GM21515 (cell line): Measurements from ENCODE around the gene WDR37.
A peak's percentile ranks its signal among the peaks of the same experiment; 100 is the strongest.
"Not testable (repeated sequence)": the region's sequence is repeated elsewhere in the genome, so short reads cannot be mapped to it uniquely, and the experiment has no call there.

Source experiments
- ATAC-seq: cut with Tn5 transposase; IDR thresholded peaks from one replicate; pipeline ENCODE4 v1.9.1; 2021; ENCODE audit not compliant: unreplicated experiment

Gene WDR37, protein sequence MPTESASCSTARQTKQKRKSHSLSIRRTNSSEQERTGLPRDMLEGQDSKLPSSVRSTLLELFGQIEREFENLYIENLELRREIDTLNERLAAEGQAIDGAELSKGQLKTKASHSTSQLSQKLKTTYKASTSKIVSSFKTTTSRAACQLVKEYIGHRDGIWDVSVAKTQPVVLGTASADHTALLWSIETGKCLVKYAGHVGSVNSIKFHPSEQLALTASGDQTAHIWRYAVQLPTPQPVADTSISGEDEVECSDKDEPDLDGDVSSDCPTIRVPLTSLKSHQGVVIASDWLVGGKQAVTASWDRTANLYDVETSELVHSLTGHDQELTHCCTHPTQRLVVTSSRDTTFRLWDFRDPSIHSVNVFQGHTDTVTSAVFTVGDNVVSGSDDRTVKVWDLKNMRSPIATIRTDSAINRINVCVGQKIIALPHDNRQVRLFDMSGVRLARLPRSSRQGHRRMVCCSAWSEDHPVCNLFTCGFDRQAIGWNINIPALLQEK

DNA sequence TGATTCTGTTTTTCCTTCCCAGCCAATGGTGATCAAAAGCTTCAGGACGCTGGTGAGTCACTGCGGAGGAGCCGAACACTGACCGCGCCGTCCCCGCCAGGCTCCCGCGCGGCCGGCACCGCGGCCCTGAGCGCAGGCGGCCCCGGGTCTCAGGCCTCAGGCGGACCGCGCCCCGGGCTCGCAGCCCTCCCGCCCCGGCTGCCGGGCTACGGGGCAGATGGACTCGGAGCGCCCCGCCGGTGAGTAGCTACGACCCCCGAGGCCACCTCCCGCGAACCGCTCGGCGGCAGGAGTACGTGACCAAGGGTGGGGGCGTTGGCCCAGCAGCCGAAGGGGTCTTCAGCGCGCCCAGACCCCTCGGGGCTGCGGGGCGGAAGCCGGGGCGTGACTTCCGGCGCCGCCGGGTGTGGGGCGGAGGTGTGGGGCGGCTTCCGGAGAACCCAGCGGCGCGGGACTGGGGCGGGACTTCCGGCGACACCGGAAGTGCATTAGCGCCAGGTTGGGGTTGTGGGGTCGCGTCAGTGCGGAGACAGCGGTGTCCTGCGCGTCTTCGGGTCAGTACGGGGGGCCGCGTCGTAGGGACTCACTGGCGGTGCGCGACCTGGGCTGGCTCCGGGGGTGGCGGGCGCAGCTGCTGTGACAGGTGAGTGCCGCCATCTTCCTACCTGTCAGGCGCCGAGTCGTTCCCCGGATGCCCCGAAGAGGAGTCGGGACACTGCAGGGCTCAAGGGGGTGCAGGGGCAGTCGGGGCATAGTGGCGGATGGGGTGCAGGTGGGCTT is at the start of gene WDR37:
Gene WDR37, plus strand, starts transcription at position 60 of the 780 bp plus-strand sequence. CDS start 15,771 bp downstream, outside the sequence.
- peak; percentile 89 for ATAC-seq

DNA sequence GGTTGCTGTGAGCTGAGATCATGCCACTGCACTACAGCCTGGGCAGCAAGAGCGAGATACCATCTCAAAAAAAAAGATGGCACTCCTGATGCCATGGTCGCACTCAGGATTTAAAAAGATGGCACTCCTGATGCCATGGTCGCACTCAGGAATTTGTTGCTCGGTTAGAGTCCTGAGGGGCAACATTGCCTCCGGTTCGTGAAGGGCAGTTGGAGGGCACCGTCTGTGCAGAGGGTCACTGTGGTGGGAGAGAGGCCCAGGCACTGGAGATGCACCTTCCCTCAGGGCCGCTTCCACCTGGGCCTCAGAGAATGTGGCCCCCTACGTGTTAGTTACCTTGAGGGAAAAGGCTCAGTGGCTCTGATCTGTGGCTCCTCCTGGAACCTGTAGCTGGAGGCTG is 49.6 kb upstream of the WDR37 start:
- no peak for ATAC-seq

DNA sequence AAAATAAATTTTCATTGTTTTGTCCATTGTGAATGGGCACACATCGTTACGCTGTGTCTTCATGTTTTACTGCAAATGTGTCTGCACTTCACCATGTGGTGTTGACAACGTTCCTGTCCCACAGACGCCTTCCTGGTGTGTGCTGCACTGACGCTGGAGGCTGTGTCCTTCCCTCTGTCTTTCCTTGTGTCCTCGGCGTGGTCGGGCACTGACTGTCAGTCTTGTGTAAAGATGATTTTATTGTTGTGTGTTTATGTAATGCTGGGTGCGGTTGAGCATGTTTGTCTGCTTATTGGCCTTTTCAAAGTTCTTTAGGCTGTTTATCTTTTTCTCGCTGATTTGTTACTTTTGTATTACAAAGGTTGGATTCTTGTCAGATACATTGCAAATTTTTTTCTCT is 48.6 kb upstream of the WDR37 start:
- ATAC-seq, result no peak

DNA sequence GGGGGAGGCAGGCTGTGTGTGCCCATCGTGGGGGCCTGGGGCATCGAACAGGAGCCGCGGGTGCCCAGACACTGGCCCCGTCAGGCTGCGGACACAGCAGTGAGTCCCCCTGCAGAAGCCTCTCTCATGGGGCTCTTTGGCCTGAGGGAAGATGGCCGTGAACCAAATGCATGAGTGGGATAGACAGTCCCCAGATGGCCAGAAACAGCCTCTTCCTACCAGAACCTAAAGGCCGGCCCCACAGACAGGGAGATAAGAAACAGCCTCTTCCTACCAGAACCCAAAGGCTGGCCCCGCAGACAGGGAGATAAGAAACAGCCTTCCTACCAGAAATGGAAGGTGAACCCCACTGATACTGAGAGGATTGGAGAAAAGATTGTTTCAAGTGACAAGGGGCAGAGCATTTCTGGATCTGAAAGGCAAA is 47.1 kb upstream of the WDR37 start:
- ATAC-seq, result no peak

DNA sequence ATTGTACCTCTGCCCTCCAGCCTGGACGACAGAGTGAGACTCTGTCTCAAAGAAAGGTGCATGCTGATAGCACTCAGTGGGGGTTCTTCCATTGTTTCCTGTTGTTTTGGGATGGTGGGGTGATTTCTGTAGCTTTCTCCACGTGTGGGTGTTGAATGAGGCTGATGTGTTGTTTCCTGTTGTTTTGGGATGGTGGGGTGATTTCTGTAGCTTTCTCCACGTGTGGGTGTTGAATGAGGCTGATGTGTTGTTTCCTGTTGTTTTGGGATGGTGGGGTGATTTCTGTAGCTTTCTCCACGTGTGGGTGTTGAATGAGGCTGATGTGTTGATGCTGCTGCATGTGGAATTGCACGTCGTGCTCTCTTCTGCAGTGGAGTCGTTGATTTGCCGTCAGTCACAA is 46.2 kb upstream of the WDR37 start:
- not testable (repeated sequence) for ATAC-seq

DNA sequence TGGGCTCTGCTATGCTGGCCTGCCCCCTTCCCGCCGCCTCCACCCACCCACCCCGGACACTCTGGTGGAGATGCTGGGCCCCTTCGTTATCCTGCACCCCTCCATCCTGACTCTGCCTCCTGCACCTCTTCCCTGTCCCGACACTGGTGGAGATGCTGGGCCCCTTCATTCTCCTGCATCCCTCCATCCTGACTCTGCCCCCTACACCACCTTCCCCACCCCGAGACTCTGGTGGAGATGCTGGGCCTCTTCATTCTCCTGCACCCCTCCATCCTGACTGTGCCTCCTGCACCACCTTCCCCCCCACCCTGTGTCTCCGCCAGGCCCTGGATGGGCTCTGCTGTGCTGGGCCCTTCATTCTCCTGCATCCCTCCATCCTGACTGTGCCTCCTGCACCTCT is 45.5 kb upstream of the WDR37 start:
- no peak for ATAC-seq

DNA sequence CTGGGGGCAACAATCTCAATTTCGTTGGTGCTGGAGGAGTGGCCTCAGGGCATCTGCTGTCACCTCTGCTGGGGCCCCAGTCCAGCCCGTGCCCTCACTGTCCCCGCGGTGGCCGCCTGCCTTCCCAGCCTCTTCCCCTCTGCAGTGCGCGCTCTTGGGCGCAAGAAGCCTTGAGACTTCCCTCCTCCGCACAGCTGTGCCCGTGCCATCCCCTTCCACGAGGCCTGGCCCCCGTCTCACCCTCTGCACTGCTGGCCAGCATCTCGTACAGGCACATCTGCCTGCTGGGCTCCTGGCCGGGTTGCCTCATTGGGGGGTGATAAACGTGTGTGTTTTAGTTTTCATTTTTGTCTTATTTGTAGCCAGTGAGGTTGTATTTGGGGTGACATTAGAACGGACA is 44.5 kb upstream of the WDR37 start:
- ATAC-seq, result no peak

DNA sequence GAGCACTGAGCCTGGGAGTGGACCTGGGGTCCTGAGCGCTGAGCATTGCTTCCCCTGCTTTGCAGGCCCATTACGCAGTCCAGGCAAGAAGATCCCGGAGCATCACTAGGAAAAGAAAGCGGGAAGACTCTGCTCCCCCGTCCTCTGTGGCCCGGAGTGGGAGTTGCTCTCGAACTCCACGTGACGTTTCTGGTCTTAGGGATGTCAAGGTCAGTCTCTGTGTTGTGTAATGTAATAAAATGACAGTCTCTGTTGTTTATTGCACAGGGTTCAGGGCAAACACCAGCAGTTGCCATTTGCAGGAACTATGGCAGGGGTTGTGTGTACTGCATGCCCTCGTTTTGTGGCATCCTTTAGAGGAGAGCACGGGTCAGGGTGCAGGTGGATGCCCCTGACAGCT is 40.5 kb upstream of the WDR37 start:
- ATAC-seq, result no peak

DNA sequence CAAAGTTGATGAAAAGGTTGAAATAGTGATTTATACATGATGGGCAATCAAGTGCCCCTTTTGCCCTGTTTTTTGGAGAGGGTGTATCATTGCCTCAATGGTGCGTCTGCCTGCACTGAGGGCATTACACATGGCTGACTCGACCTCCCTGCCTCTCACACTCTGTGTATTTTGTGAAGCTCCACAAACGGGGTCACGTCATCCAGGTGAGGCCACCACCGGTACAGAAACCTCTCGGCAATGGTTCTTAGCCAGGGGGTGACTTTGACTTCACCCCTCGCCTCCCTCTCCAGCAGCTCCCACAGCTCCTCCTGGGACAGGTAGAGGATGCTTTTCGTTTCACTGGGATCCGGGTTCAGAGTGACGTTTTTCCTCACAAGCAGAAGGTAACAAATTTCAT is 36.8 kb upstream of the WDR37 start:
- ATAC-seq, result no peak

DNA sequence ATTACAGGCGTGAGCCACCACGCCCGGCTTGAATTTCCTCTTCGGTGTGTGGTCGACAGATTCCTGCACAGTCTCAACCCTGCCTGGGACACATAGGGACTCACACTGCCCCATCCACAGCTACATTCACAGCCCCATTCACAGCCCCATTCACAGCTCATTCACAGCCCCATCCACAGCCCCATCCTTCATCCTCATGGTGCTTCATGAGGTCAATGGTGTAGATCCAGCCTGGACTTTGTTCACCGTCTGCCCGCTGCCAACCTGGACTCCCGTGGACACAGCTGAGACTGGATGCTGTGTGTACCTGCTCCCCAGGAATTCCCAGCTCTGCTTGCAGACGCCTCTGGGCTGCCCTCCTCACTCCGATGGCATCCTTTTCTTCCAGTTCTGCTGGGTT is 35.7 kb upstream of the WDR37 start:
- no peak for ATAC-seq

DNA sequence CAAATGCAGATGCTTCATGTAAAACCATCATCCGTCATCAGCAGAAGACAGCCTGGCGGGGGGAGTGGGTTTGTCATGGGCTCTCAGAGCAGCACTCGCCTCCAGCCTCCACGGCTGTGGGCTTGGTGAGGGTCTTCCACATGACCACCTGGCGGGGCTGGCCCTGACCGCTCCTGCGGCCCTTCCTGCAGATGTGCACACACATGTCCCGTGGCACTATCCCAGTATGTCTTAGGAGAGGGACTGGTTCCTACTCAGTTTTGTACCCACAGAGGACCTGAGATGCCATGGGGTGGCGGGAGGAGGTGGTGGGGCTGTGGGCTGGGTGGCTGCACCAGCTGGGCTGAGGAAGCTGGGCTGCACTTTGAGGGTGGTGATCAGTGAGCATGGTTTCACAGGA is 35.2 kb upstream of the WDR37 start:
- no peak for ATAC-seq

DNA sequence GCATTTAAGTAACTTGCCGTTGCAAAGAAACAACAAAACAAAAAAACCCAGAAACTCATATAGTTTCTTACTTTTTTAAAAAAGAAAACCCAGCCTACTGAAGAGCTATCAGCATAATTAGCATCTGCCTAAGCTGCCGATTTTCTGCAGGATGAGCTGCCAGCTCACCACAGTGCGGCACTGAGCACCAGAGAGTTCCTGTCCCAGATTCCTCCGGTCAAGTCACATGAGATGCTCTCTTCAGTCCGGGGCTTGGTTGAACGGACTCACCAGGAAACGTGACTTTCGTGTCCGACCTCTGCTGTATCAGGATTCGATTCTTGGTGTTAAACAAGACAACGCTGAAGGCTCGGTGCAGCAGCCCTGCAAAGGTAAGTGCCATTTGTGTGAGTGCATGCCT is 33.8 kb upstream of the WDR37 start:
- ATAC-seq, result no peak

DNA sequence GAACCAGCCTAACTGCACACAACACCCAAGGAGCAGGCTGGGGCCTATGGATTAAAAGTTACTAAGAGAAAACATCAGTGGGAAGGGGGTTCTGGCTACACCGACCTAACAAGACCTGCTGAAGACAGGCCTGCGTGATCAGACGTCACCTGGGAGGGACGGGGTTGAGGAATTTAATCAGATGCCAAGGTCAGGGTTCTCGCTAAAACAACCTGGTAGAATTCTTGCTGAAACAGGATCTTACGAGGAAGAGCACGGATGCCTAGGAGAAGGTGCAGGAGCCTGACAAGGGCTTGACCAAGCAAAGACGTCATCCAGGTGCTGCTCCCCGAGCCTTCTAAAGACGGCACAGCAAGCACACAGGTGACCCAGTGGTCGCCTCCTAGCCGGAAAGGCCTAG is 32.1 kb upstream of the WDR37 start:
- no peak for ATAC-seq

DNA sequence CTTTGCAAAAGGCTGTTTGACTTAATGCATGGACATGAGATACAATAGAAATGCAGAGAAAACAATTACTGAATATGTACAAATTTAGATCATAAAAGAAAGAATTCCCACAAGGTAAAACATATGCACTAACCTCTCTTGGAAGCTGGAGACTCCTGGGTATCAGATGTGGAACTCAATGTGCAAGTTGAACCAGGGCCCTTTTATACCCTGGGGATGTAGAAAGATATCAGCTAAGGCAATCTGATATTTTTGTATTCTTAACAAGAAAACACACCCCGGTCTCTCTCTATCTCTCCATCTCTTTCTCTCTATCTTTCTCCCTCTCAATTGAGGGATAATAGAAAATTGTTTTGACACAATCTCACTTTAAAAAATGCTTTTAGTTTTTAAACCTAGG is 30.5 kb upstream of the WDR37 start, which contains the start of gene IDI2:
Gene IDI2, minus strand, starts transcription at position 177 of the 400 bp plus-strand sequence. CDS start 1,136 bp downstream, outside the sequence.
- no peak for ATAC-seq

DNA sequence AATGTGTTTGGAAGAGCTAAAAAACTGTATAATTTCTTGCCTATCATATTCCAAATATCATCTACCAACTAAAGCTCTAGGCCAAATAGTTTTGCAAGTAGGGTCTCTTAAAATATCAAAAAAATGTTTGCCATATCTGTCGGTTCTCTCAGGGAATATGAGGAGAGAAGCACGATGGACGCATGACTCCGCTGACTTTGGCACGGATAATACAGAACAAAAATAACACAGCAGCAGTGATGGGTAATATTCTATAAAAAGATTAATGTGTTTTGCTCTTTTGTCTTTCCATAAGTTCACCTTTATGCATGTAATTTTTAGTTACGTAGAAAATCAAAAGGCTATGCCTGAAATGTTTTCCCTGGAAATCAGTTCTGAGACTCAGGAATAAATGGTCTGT is 29.6 kb upstream of the WDR37 start:
- ATAC-seq, result no peak

DNA sequence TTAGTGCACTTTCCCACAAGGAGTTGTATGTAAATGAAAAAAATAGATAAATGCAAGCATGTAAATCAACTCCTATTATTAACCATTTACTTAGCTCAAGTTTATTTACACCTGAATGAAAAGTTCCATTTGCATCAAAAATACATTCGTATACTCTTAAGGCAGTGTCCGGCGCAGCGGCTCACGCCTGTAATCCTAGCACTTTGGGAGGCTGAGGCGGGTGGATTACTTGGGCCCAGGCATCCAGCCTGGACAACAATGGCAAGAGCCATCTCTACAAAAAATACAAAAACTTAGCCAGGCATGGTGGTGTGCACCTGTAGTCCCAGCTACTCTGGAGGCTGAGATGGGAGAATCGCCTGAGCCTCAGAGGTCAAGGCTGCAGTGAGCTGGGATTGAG is 26.3 kb upstream of the WDR37 start:
- no peak for ATAC-seq

DNA sequence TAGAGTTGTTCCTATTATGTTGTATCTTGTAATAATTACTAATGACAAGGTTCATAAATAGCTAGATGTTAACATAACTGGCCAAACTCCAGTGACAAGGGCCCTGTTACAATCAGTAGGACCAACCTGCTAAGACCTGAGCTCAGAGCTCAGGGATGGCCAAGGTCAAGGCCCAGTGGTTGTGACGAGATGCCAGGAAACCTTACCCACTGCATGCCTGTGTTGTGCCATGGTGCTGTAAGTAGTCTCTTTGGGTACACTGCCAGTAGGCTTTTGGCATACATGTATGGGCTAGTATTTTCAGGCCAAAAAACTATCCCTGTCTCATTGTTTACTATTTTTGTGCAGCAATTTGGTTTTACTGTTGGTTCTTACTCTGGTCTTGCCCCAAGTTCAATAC is 22.6 kb upstream of the WDR37 start:
- no peak for ATAC-seq

DNA sequence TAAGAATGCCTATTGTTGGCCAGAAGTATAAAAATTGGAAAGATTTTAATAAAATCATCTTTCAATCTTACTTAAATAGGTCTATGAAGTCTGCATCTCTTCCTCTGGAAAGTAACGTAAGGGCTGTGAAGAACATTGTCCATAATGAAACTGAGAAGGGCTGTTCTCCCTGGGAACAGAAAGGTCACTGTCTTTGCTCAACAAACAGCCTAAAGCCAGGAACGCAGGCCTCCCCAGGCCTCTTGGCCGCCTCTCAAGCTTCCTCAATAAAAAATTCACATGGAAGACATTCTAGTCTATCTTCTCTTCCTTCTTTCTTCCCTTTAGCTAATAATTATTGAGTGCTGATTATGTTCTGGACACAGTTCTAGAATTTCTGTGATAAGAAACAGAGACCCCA is 21.4 kb upstream of the WDR37 start:
- ATAC-seq, result no peak

DNA sequence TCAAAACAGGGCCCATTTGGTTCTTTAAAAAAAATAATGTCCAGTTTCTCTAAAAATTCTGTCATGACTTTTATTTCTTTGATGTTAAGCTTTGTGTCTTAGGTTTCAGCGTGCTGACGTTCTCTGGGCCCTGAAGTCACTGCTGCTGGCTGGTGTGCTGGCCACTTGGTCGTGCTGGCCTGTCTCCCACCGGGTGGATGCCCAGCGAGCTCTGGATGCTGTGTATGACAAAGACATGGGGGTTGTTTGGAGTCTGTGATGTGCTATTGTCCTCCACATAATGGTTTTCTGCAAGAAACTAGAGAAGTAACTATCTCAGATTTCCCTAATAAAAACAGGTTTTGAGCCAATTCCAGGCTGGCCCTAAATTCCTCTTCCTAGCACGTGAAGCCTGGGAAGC is 21.0 kb upstream of the WDR37 start:
- no peak for ATAC-seq

DNA sequence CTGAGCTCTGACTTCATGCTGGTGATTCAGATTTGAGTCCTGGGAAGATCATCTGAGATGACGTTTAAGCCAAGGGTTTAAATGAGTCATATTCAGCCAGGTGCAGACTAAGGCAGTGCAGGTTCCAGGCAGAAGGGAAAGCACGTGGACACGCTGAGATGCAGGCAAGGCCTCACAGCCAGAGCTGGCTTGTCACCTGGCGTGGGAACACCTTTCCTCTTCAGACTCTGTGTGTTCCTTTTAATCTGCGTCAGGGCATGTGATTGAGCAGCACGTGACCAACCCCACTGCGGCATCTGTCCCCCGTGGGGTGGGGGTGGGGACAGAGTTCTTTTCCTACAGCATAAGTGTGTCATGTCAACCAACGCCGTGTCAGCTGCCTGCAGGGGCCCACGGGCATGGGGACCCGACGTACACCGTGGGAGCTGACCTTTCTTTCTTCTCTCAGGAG is 19.8 kb upstream of the WDR37 start:
- peak; percentile 71 for ATAC-seq

DNA sequence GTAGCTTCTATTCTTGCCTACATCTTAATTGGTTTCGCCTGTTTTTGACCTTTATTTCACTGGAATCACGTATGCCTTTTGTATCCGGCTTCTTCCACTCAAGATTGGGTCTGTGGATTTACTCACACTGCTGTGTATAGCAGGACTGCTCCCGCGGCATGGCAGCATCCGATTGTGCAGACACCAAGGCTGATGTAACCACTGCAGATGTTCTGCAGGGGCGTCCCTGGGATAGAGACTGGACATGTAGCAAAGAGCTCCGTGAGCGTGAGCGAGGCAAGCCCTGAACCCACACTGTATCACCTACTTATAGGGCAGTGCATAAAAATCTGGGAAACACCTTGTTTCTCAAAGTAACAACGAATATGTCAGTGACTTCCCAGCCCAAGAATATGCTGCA is 19.1 kb upstream of the WDR37 start:
- ATAC-seq, result no peak

DNA sequence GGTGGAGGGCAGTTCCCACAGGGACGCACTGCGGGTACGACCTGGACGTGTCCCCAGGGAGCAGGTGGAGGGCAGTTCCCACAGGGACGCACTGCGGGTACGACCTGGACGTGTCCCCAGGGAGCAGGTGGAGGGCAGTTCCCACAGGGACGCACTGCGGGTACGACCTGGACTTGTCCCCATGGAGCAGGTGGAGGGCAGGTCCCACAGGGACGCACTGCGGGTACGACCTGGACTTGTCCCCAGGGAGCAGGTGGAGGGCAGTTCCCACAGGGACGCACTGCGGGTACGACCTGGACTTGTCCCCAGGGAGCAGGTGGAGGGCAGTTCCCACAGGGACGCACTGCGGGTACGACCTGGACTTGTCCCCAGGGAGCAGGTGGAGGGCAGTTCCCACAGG is 17.4 kb upstream of the WDR37 start:
- not testable (repeated sequence) for ATAC-seq
